Panc1 (cell line): ENCODE measurements around the gene SHMT1. TPM values are rescaled to one million over a fixed set of nuclear protein-coding genes. Genes with fewer than 3 reads are reported as not detected.
"Not testable (repeated sequence)": the region's sequence is repeated elsewhere in the genome, so short reads cannot be mapped to it uniquely, and the experiment has no call there.

Experiments used
- ATAC-seq: fragments of 200-7000 bp; cut with Tn5 transposase; 2 replicates; pipeline ENCODE4 v1.9.1; 2020; ENCODE audit warnings: mild to moderate bottlenecking, moderate library complexity
- BruUV-seq: library from RNA; stranded (reverse); fragments of 400-500 nt; replicated peaks from 2 replicates; lab custom pipeline; 2021; lab: Mats Ljungman, UMichigan
- CTCF ChIA-PET: fragments of 300-600 bp; sonication (Branson Sonifier 250); formaldehyde crosslinking; loops from one replicate; lab custom pipeline; 2022; ENCODE audit warnings: antibody characterized with exemption; lab: Charles Lee
- POLR2A ChIA-PET: fragments of 300-600 bp; sonication (Branson Sonifier 250); formaldehyde crosslinking; loops from one replicate; lab custom pipeline; 2022; ENCODE audit warnings: antibody characterized with exemption; lab: Charles Lee
- DNase-seq: peaks from one replicate; pipeline ENCODE4 v3.0.0-alpha.2; 2010; ENCODE audit warnings: low read depth, low spot score
- H3K27ac ChIP-seq: 2 replicates; pipeline ENCODE4 v1.5.1; 2011; ENCODE audit warnings: mild to moderate bottlenecking, low read length, inconsistent platforms
- H3K27me3 ChIP-seq: fragments of 200-500 bp; sonication (Bioruptor generic); 2 replicates; pipeline ENCODE4 v1.6.0; 2014; ENCODE audit warnings: low read length, inconsistent platforms; ENCODE audit not compliant: control insufficient read depth, insufficient read depth
- H3K36me3 ChIP-seq: fragments of 200-500 bp; sonication (Bioruptor generic); 2 replicates; pipeline ENCODE4 v1.5.1; 2014; ENCODE audit warnings: inconsistent platforms, mild to moderate bottlenecking, low read length, moderate library complexity; ENCODE audit not compliant: control insufficient read depth, insufficient read depth
- H3K4me1 ChIP-seq: 2 replicates; pipeline ENCODE4 v1.5.1; 2011; ENCODE audit warnings: inconsistent platforms, mild to moderate bottlenecking, low read length, moderate library complexity; ENCODE audit not compliant: control insufficient read depth, insufficient read depth
- H3K4me3 ChIP-seq, 2 experiments: 2 replicates each; pipeline ENCODE4 v1.5.1; 2011 to 2012; ENCODE audit warnings: low read depth in 2 of 2, low read length in 2 of 2, mild to moderate bottlenecking in 2 of 2, inconsistent platforms in 1 of 2, moderate library complexity in 1 of 2
- H3K9me3 ChIP-seq: fragments of 200-500 bp; sonication (Bioruptor generic); 2 replicates; pipeline ENCODE4 v1.5.1; 2014; ENCODE audit warnings: low read depth, mild to moderate bottlenecking, inconsistent platforms, low read length, moderate library complexity; ENCODE audit not compliant: control insufficient read depth, insufficient read depth
- POLR2AphosphoS5 ChIP-seq: IDR thresholded peaks from 2 replicates; pipeline ENCODE4 v1.6.1; 2012; ENCODE audit warnings: mild to moderate bottlenecking, low read depth, low read length, moderate library complexity
- SIN3A ChIP-seq: IDR thresholded peaks from 2 replicates; pipeline ENCODE4 v1.6.1; 2012; ENCODE audit warnings: low read depth, mild to moderate bottlenecking, low read length, moderate library complexity, borderline replicate concordance; ENCODE audit not compliant: insufficient read depth
- TCF7L2 ChIP-seq: IDR thresholded peaks from 2 replicates; pipeline ENCODE4 v1.6.1; 2011; ENCODE audit warnings: mild to moderate bottlenecking, low read depth, low read length, inconsistent platforms
- in situ Hi-C: cut with HindIII; loops from 2 replicates; pipeline ENCODE4 v1.10.0; 2016; ENCODE audit warnings: low sequenced_read_pairs, low pct_unique_long_range_greater_than_20kb
- intact Hi-C: fragments of 100-400 bp; cut with micrococcal nuclease; formaldehyde crosslinking; loops from one replicate; pipeline ENCODE4 v1.10.0; 2022; ENCODE audit not compliant: unreplicated experiment
- total RNA-seq: library from RNA; stranded (reverse); gene quantifications from one replicate; pipeline ENCODE4 v1.2.1, GENCODE V29; 2021; ENCODE audit not compliant: unreplicated experiment
- TF ChIP-seq, protein P1 (sequence below): fragments of 450-650 bp; IDR thresholded peaks from 2 replicates; pipeline ENCODE4 v1.5.1; 2017; ENCODE audit warnings: mild to moderate bottlenecking
- TF ChIP-seq, protein P2 (sequence below), 2 experiments: IDR thresholded peaks; 2 replicates each; pipeline ENCODE4 v1.6.1; 2011 to 2012; ENCODE audit warnings: low read depth in 2 of 2, control low read depth in 1 of 2, low read length in 1 of 2, mild to moderate bottlenecking in 1 of 2, moderate library complexity in 1 of 2; ENCODE audit not compliant: insufficient read depth in 1 of 2

Gene SHMT1
- total RNA-seq, 1 experiment from 2014 or later: 21.7 TPM

- CTCF ChIA-PET, DNase-seq, H3K27me3 ChIP-seq, H3K27ac ChIP-seq, intact Hi-C loops, BruUV-seq, H3K4me1 ChIP-seq, H3K36me3 ChIP-seq, ATAC-seq, in situ Hi-C loops, H3K9me3 ChIP-seq, POLR2A ChIA-PET, H3K4me3 ChIP-seq: not testable (repeated sequence)
Observed at GRCh38 chr17:18384271-18384670, 20.9 kb upstream of the SHMT1 start.

GRCh38 chr17:18383079-18383481 is 19.7 kb upstream of the SHMT1 start:
- intact Hi-C loops, H3K27me3 ChIP-seq, ATAC-seq, POLR2A ChIA-PET, H3K36me3 ChIP-seq, H3K27ac ChIP-seq, in situ Hi-C loops, H3K4me1 ChIP-seq, H3K4me3 ChIP-seq, BruUV-seq, H3K9me3 ChIP-seq, DNase-seq, CTCF ChIA-PET: not testable (repeated sequence)

- no peaks in the 10 kb centered on the region for H3K9me3 ChIP-seq
- no TSS peak for BruUV-seq
- DNase-seq (no peak), ATAC-seq (no peak)
- H3K4me1 ChIP-seq: no peaks in the 10 kb centered on the region
- no peak overlapping the region for H3K27ac ChIP-seq
- intact Hi-C loops (no loop called here), in situ Hi-C loops (no loop called here)
- H3K27me3 ChIP-seq: no peaks in the 10 kb centered on the region
- POLR2A ChIA-PET: interaction anchor here (0.7 kb wide), 1 partner anchor 384 kb away, joined by 8 read pairs; no protein-coding TSS in a partner anchor
- no peaks in the 10 kb centered on the region for H3K36me3 ChIP-seq
- H3K4me3 ChIP-seq: no peak overlapping the region
- no peak for TF ChIP-seq TCF7L2
- no peak for TF ChIP-seq POLR2AphosphoS5
- TF ChIP-seq SIN3A: no peak
- TF ChIP-seq, protein P1, sequence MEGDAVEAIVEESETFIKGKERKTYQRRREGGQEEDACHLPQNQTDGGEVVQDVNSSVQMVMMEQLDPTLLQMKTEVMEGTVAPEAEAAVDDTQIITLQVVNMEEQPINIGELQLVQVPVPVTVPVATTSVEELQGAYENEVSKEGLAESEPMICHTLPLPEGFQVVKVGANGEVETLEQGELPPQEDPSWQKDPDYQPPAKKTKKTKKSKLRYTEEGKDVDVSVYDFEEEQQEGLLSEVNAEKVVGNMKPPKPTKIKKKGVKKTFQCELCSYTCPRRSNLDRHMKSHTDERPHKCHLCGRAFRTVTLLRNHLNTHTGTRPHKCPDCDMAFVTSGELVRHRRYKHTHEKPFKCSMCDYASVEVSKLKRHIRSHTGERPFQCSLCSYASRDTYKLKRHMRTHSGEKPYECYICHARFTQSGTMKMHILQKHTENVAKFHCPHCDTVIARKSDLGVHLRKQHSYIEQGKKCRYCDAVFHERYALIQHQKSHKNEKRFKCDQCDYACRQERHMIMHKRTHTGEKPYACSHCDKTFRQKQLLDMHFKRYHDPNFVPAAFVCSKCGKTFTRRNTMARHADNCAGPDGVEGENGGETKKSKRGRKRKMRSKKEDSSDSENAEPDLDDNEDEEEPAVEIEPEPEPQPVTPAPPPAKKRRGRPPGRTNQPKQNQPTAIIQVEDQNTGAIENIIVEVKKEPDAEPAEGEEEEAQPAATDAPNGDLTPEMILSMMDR: no peak
- TF ChIP-seq, protein P2, sequence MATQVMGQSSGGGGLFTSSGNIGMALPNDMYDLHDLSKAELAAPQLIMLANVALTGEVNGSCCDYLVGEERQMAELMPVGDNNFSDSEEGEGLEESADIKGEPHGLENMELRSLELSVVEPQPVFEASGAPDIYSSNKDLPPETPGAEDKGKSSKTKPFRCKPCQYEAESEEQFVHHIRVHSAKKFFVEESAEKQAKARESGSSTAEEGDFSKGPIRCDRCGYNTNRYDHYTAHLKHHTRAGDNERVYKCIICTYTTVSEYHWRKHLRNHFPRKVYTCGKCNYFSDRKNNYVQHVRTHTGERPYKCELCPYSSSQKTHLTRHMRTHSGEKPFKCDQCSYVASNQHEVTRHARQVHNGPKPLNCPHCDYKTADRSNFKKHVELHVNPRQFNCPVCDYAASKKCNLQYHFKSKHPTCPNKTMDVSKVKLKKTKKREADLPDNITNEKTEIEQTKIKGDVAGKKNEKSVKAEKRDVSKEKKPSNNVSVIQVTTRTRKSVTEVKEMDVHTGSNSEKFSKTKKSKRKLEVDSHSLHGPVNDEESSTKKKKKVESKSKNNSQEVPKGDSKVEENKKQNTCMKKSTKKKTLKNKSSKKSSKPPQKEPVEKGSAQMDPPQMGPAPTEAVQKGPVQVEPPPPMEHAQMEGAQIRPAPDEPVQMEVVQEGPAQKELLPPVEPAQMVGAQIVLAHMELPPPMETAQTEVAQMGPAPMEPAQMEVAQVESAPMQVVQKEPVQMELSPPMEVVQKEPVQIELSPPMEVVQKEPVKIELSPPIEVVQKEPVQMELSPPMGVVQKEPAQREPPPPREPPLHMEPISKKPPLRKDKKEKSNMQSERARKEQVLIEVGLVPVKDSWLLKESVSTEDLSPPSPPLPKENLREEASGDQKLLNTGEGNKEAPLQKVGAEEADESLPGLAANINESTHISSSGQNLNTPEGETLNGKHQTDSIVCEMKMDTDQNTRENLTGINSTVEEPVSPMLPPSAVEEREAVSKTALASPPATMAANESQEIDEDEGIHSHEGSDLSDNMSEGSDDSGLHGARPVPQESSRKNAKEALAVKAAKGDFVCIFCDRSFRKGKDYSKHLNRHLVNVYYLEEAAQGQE (IDR thresholded peaks at IDR 0.05; ENCODE audit: insufficient read depth in 1 of 2, low read depth in 2 of 2, low read length in 1 of 2): no peak
- CTCF ChIA-PET: no interaction called here
Observed at GRCh38 chr17:18382441-18383078, 19.2 kb upstream of the SHMT1 start.
